ENCODE measurements around the gene AMBP.

The AMBP gene

GRCh38 chr9:114065304-114065703, 12.8 kb downstream of the AMBP start:
- TF ChIP-seq CTCF (IDR thresholded peaks at IDR 0.05; ENCODE audit: control insufficient read depth, insufficient read depth, low read depth, low read length, missing control alignments), result no peak
- DNase-seq (ENCODE audit: low read depth), result no peak
- H3K4me3 ChIP-seq (ENCODE audit: control insufficient read depth, low read depth, low read length), result no peak overlapping the region

GRCh38 chr9:114061830-114062474, 16.1 kb downstream of the AMBP start:
- TF ChIP-seq CTCF (IDR thresholded peaks at IDR 0.05; ENCODE audit: control insufficient read depth, insufficient read depth, low read depth, low read length, missing control alignments), result no peak
- DNase-seq (ENCODE audit: low read depth), result no peak
- no peak overlapping the region for H3K4me3 ChIP-seq (ENCODE audit: control insufficient read depth, low read depth, low read length)

- TF ChIP-seq CTCF (IDR thresholded peaks at IDR 0.05; ENCODE audit: control insufficient read depth, insufficient read depth, low read depth, low read length, missing control alignments), result no peak
Measured at GRCh38 chr9:114061292-114061691, 16.8 kb downstream of the AMBP start.

GRCh38 chr9:114060711-114061110, 17.4 kb downstream of the AMBP start:
- TF ChIP-seq CTCF (IDR thresholded peaks at IDR 0.05; ENCODE audit: control insufficient read depth, insufficient read depth, low read depth, low read length, missing control alignments), result no peak
- no peak for DNase-seq (ENCODE audit: low read depth)
- H3K4me3 ChIP-seq (ENCODE audit: control insufficient read depth, low read depth, low read length), result no peak overlapping the region

More at GRCh38 chr9:114061292-114061691, 16.8 kb downstream of the AMBP start:
- DNase-seq (ENCODE audit: low read depth), result no peak
- H3K4me3 ChIP-seq (ENCODE audit: control insufficient read depth, low read depth, low read length), result no peak overlapping the region

GRCh38 chr9:114060070-114060469, 18.0 kb downstream of the AMBP start:
- H3K4me3 ChIP-seq (ENCODE audit: control insufficient read depth, low read depth, low read length), result no peak overlapping the region
- no peak for DNase-seq (ENCODE audit: low read depth)
- TF ChIP-seq CTCF (IDR thresholded peaks at IDR 0.05; ENCODE audit: control insufficient read depth, insufficient read depth, low read depth, low read length, missing control alignments), result no peak

- no peak for TF ChIP-seq CTCF (IDR thresholded peaks at IDR 0.05; ENCODE audit: control insufficient read depth, insufficient read depth, low read depth, low read length, missing control alignments)
- H3K4me3 ChIP-seq (ENCODE audit: control insufficient read depth, low read depth, low read length), result no peak overlapping the region
- DNase-seq (ENCODE audit: low read depth), result no peak
Measured at GRCh38 chr9:114059047-114059803, 18.9 kb downstream of the AMBP start.
